NCI-H446 treated with DMSO at 0.1 percent for 48 hours (cell line): ENCODE data around the gene NFIX.
A peak's percentile ranks its signal among the peaks of the same experiment; 100 is the strongest.

Experiments
- DNase-seq: peaks from one replicate; lab custom pipeline; 2025; lab: John Stamatoyannopoulos, UW

Gene NFIX

DNA sequence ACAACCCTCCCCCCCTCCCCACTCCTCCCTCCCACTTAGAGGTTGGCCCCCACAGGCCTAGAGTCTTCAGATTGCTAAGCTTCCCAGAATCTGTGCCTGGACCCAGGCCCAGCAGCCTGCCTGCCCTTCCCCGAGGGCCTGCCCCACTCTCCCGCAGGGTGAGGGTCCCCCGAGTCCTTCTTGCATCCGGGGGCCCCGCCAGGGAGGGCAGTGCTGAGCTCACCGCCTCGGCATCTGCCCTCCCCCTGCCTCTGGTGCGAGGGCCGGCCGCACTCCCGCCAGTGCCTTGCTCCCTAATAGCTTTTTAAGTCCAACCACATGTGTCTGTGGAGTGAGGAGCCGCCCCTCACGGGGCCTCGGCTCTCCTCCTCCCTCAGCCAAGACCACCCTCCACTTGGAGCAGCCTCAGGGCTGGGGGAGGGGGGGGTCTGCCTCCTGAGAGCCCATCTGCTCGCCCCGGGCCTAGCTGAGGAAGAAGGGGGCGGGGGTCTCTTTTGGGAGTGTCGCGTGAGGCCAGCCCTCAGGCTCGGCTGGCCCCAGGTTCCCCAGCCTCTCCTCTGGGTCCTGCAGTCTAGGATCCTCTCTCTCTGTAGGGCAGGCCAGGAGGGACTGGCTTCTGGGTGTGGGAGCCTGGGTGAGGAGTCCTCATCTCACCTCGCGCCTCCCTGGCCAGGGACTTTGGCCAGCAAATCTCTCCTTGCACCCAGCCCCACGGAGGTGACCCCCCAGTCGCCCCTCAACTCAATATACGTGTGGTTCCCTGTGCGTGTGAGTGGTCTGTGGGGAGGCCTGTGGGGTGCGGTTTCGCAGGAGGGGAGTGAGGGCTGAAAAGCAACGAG lies 60.2 kb downstream of the NFIX start:
- no peak for DNase-seq

- no peak for DNase-seq
Observed at GRCh38 chr19:13056052-13056660, 60.9 kb downstream of the NFIX start.

GRCh38 chr19:13057147-13057572 lies 61.9 kb downstream of the NFIX start:
- no peak for DNase-seq

DNA sequence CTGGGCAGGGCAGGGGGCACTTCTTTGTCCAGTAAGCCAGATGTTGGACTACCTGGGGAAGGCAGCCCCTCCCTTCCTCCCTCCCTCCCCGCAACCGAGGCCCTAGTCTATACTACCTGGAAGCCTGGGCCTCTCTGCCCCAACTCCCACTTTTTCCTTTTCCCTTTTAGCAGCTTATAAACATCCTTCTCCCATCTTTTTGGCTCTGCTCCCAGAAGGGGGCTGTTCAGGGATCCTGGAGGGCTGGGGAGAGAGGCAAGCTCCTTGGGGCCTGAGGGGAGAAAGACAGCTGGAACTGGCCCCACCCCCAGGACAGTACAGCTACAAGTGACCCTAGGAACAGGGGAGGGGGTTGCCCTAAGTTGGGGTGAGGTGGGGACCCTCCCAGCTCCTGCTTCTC lies 62.5 kb downstream of the NFIX start:
- DNase-seq: no peak

GRCh38 chr19:13058951-13059660 lies 63.8 kb downstream of the NFIX start:
- no peak for DNase-seq

GRCh38 chr19:13060233-13060963 lies 65.1 kb downstream of the NFIX start:
- no peak for DNase-seq

- peak; percentile 8 for DNase-seq
Observed at GRCh38 chr19:13060964-13061927, 66.0 kb downstream of the NFIX start.

DNA sequence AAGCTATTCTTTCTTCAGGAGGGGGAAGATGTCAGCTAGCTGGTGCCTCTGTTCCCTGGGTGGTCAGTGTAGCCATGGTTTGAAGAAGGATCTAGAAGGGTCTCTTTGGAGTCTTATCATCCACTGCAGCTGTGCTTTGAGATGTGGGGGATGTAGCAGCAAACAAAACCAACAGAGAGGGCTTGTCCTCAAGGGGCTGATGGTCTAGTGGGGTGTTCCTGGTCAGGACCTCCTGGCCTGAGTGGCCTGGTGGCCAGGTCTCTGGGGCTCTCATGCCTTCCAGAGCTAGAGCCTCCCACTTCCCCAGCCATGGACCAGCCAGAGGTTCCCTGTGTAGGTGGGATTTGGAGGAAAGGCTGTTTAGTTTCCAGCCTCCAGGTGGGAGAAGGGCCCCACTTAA lies 67.0 kb downstream of the NFIX start:
- DNase-seq: no peak

- DNase-seq: no peak
Observed at GRCh38 chr19:13063461-13064091, 68.3 kb downstream of the NFIX start.

GRCh38 chr19:13064092-13064489 lies 68.8 kb downstream of the NFIX start:
- no peak for DNase-seq

DNA sequence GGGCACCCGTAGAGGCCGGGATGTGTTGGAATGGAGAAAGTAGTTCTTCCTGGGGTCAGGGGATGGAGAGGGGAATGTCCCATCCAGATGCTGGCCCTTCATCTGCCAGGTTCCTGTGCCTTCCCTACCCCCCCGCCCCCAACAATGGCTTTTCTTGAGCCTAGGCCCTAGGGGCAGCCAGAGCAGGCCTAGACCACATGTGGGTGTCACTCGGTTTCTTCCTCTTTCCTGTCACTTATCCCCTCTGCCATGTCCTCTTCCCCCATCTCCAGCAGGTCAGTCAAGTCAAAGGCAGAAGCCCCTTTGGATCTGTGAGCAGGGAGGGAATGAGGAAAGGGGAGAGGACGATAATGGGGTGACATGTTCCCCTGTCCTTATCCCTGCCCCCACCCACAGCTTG lies 71.0 kb downstream of the NFIX start:
- no peak for DNase-seq

DNA sequence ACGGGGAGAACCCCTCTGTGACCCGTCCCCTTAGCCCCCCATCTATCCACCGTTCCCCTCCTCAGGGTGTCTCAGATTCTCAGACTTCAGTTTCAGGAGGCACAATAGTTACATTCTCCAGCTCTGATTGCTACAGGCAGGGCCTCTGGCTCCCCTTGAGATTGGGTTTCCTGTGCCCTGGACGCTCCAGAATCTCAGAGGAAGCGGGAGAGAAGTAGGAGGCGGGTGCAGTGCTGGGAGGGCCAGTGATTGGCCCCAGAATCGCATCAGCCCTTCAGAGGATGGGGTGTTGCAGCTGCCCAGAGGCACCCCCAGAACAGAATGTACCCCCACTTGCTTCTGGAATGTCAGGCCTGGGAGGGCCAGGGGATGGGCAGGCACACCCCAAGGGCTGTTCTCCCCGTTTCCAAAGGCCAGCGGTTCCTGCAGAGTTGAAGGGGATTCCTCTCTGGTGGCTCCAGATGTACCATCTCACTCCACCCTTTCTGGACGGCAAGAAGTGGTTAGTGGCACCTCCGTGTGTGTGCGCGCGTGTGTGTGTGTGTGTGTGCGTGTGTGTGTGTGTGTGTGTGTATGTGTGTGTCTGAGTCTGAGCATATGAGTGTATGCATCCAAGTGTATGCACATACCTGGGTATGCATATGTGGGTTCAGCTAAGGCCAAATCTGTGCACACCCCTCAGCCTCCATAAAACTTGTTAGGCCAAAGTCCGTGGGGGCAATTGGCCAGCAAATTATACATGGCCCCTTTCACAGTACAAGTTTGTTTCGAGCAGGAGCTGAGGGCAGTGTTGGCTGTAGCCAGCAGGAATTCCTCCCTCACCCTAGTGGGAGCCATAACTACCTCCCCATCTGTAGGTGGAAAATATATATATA lies 71.9 kb downstream of the NFIX start:
- no peak for DNase-seq

DNA sequence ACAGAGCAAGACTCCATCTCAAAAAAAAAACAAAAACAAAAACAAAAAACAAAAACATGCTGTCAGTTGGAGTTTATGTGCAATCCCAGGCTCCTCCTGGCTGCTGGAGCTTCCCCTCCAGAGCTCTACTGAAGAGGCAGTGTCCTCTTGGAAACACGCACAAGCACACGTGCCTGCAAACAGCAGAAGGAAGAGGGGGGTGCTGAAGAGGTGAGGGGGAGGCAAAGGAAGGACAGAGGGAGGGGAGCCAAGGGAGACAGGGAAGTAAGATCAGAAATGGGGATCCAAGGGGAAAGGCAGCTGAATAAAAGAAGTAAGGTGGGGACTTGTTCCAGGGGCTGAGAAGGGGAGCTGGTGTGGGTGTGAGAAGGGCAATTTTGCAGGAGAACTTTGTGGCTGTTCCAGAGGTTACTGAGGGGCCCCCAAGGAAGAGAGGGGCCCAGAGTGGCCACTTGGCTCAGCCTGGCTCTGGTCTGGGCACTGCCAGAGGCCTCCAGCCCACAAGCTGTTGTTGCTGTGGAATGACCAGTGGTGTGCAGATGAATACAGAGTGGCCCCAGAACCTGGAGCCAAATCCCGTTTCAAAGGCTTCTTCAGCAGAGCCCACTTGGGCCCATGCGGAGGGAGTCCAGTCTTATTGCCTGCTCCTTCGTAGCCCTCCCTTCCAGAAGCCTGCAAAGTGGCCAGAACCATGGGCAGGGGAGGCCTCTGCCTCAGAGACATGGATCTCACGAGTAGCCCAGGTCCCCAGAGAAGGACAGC lies 73.0 kb downstream of the NFIX start:
- no peak for DNase-seq

GRCh38 chr19:13069415-13070359 lies 74.4 kb downstream of the NFIX start:
- DNase-seq: no peak

DNA sequence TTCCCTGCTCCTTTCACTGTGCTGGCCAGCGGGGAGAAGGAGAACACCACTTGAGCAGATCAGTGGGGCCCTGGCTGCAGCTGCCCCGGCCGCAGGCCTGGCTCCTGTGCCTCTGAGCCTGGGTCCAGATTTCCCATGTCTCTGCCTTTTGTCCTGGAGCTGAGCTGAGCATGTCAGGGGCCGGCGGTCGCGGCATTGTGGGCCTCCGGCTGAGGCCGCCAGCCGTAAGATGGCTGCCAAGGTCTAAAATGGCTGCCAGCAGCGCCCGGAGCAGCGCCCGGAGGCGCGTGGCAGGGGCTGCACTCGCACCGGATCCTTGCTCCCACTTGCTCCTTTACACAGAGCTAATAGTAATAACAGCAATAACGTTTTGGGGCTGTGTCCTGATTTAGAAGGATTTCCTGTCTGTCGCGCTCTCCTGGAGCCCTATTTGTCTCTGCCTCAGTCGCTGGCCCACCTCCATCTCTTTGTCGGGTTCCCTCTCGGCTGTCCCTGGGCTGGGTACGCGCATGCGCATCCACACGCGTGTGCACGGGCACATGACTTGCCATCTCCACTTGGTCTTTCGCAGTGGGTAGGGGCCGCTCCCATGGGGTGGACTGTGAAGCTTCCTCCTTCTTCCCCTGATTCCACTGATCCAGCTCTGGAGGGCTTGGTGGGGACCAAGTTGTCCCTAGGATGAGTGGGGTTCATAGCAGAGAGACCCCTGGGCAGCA lies 75.3 kb downstream of the NFIX start:
- no peak for DNase-seq

- DNase-seq: no peak
Observed at GRCh38 chr19:13071444-13072187, 76.3 kb downstream of the NFIX start.
